A673 (cell line): ENCODE measurements around the gene PARVA. TPM values are rescaled to one million over a fixed set of nuclear protein-coding genes. Genes with fewer than 3 reads are reported as not detected.

ENCODE experiments used
- BruUV-seq: library from RNA; stranded (reverse); fragments of 400-500 nt; replicated peaks from 2 replicates; lab custom pipeline; 2021; lab: Mats Ljungman, UMichigan
- CTCF ChIA-PET: fragments of 300-600 bp; sonication (Branson Sonifier 250); formaldehyde crosslinking; loops from one replicate; lab custom pipeline; 2022; ENCODE audit warnings: antibody characterized with exemption; lab: Charles Lee
- POLR2A ChIA-PET: fragments of 300-600 bp; sonication (Branson Sonifier 250); formaldehyde crosslinking; loops from one replicate; lab custom pipeline; 2022; ENCODE audit warnings: antibody characterized with exemption; ENCODE audit not compliant: low non-redundant PET; lab: Charles Lee
- DNase-seq: peaks from one replicate; pipeline ENCODE4 v3.0.0-alpha.2; 2015; ENCODE audit warnings: low spot score
- H3K27ac ChIP-seq: fragments of 200-600 bp; sonication (generic); 2 replicates; pipeline ENCODE4 v1.5.1; 2016; ENCODE audit warnings: mixed run types, low read depth, mild to moderate bottlenecking, mixed read lengths, antibody characterized with exemption, low read length; ENCODE audit not compliant: poor library complexity, severe bottlenecking
- H3K27me3 ChIP-seq: fragments of 200-600 bp; sonication (generic); replicated peaks from 2 replicates; pipeline ENCODE4 v1.6.1; 2017; ENCODE audit warnings: mixed run types, low read depth, mild to moderate bottlenecking, mixed read lengths, antibody characterized with exemption, low read length; ENCODE audit not compliant: insufficient read depth, poor library complexity
- H3K36me3 ChIP-seq: fragments of 200-600 bp; sonication (generic); 2 replicates; pipeline ENCODE4 v1.6.1; 2016; ENCODE audit warnings: mixed run types, mild to moderate bottlenecking, mixed read lengths, antibody characterized with exemption, low read length; ENCODE audit not compliant: insufficient read depth, poor library complexity, severe bottlenecking
- H3K4me1 ChIP-seq: fragments of 200-600 bp; sonication (generic); 2 replicates; pipeline ENCODE4 v1.6.1; 2017; ENCODE audit warnings: mixed run types, mild to moderate bottlenecking, mixed read lengths, antibody characterized with exemption, low read length; ENCODE audit not compliant: insufficient read depth, poor library complexity, severe bottlenecking
- H3K4me3 ChIP-seq: fragments of 200-600 bp; sonication (generic); 2 replicates; pipeline ENCODE4 v1.5.1; 2016; ENCODE audit warnings: low read depth, mixed run types, mild to moderate bottlenecking, mixed read lengths, low read length; ENCODE audit not compliant: poor library complexity, severe bottlenecking
- H3K9me3 ChIP-seq: fragments of 200-600 bp; sonication (generic); 2 replicates; pipeline ENCODE4 v1.6.1; 2016; ENCODE audit warnings: mixed run types, low read depth, mild to moderate bottlenecking, mixed read lengths, antibody characterized with exemption, low read length; ENCODE audit not compliant: poor library complexity, severe bottlenecking
- CTCF ChIP-seq: fragments of 300-800, 200-600 bp; sonication (generic); conservative IDR thresholded peaks from 2 replicates; pipeline ENCODE4 v1.5.1; 2017; ENCODE audit warnings: low read depth, mild to moderate bottlenecking, antibody characterized with exemption, low read length, moderate library complexity, mixed read lengths
- EZH2 ChIP-seq: fragments of 200-600 bp; sonication (generic); IDR thresholded peaks from 2 replicates; pipeline ENCODE4 v1.6.1; 2017; ENCODE audit warnings: borderline replicate concordance, low read depth, mild to moderate bottlenecking, mixed read lengths, antibody characterized with exemption, low read length; ENCODE audit not compliant: poor library complexity, severe bottlenecking
- intact Hi-C: fragments of 100-400 bp; cut with micrococcal nuclease; formaldehyde crosslinking; loops from one replicate; pipeline ENCODE4 v1.10.0; 2022; ENCODE audit not compliant: unreplicated experiment
- total RNA-seq: library from RNA; stranded (reverse); gene quantifications from 2 replicates; pipeline ENCODE4 v1.2.3, GENCODE V29; 2021

Gene PARVA
- total RNA-seq, 1 experiment from 2014 or later = 15.2 TPM

- no TSS peak for BruUV-seq
- intact Hi-C loops = no loop called here
- ChIA-PET POLR2A (interaction anchor here (0.6 kb wide), 1 partner anchor 123 kb away, joined by 3 read pairs; no protein-coding TSS in a partner anchor), CTCF (no interaction called here)
- H3K9me3 ChIP-seq = no peaks in the 10 kb centered on the region
- H3K36me3 ChIP-seq = no peaks in the 10 kb centered on the region
- peaks cover 16% of the 10 kb centered on the region for H3K4me1 ChIP-seq
- peak; percentile 91 for DNase-seq
- no peak overlapping the region for H3K4me3 ChIP-seq
- H3K27me3 ChIP-seq = no peaks in the 10 kb centered on the region
- TF ChIP-seq EZH2 = no peak
- TF ChIP-seq CTCF = no peak
- peak overlapping the region; percentile 67 for H3K27ac ChIP-seq
These were observed 64.0 kb downstream of the PARVA start for GRCh38 chr11:12441231-12441861.

GRCh38 chr11:12444601-12445000 lies 67.2 kb downstream of the PARVA start:
- H3K4me3 ChIP-seq = no peak overlapping the region
- no peaks in the 10 kb centered on the region for H3K36me3 ChIP-seq
- BruUV-seq = no TSS peak
- no peak for DNase-seq
- POLR2A ChIA-PET = no interaction called here
- no peaks in the 10 kb centered on the region for H3K27me3 ChIP-seq
- H3K9me3 ChIP-seq = no peaks in the 10 kb centered on the region
- TF ChIP-seq EZH2 (no peak), CTCF (no peak)
- intact Hi-C loops = no loop called here
- CTCF ChIA-PET = no interaction called here
- H3K4me1 ChIP-seq = peaks cover 16% of the 10 kb centered on the region
- no peak overlapping the region for H3K27ac ChIP-seq

- no TSS peak for BruUV-seq
- Histone ChIP-seq H3K4me3 (no peak overlapping the region), H3K36me3 (no peaks in the 10 kb centered on the region), H3K27ac (no peak overlapping the region), H3K27me3 (no peaks in the 10 kb centered on the region), H3K4me1 (peaks cover 16% of the 10 kb centered on the region), H3K9me3 (no peaks in the 10 kb centered on the region)
- intact Hi-C loops = no loop called here
- CTCF ChIA-PET = no interaction called here
- no peak for DNase-seq
- POLR2A ChIA-PET = no interaction called here
- TF ChIP-seq EZH2 = no peak
- no peak for TF ChIP-seq CTCF
These were observed 67.6 kb downstream of the PARVA start for GRCh38 chr11:12445001-12445400.
